ENCODE measurements around the gene ANLN. TPM values are rescaled to one million over a fixed set of nuclear protein-coding genes. Genes with fewer than 3 reads are reported as not detected.
"Not testable (repeated sequence)": the region's sequence is repeated elsewhere in the genome, so short reads cannot be mapped to it uniquely, and the experiment has no call there.

The ANLN gene
- total RNA-seq, 4 donors from 2014 or later, result 0.26 to 43.8 (median 2.9) TPM

DNA sequence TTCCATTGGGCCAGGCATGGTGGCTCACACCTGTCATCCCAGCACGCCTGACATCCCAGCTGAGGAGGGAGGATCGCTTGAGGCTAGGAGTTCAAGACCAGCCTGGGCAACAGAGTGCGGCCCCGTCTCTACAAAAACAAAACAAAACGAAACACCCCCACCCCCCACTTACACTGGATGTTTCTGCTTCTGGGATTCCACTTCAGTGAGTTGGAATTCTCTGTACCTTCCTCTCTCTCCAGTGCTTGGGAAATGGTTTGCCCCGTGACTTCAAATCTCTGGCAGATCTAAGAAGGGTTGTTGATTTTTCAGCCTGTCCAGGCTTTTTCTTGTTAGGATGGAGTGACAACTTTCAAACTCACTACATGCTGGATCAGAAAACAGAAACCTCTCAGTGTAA is 106.9 kb downstream of the ANLN start:
- H3K36me3 ChIP-seq, result no peaks in the 10 kb centered on the region
- TF ChIP-seq, protein P1, sequence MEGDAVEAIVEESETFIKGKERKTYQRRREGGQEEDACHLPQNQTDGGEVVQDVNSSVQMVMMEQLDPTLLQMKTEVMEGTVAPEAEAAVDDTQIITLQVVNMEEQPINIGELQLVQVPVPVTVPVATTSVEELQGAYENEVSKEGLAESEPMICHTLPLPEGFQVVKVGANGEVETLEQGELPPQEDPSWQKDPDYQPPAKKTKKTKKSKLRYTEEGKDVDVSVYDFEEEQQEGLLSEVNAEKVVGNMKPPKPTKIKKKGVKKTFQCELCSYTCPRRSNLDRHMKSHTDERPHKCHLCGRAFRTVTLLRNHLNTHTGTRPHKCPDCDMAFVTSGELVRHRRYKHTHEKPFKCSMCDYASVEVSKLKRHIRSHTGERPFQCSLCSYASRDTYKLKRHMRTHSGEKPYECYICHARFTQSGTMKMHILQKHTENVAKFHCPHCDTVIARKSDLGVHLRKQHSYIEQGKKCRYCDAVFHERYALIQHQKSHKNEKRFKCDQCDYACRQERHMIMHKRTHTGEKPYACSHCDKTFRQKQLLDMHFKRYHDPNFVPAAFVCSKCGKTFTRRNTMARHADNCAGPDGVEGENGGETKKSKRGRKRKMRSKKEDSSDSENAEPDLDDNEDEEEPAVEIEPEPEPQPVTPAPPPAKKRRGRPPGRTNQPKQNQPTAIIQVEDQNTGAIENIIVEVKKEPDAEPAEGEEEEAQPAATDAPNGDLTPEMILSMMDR (IDR thresholded peaks at IDR 0.05), result no peak
- no peak for TF ChIP-seq POLR2A (IDR thresholded peaks at IDR 0.05)
- no peak overlapping the region for H3K27ac ChIP-seq
- H3K27me3 ChIP-seq, result no peaks in the 10 kb centered on the region
- no peaks in the 10 kb centered on the region for H3K9me3 ChIP-seq
- H3K4me1 ChIP-seq, result no peaks in the 10 kb centered on the region
- DNase-seq, result no peak
- no peak overlapping the region for H3K4me3 ChIP-seq
- intact Hi-C loops (cut with DNase I; ENCODE audit: low total_unique reads), result no loop called here

DNA sequence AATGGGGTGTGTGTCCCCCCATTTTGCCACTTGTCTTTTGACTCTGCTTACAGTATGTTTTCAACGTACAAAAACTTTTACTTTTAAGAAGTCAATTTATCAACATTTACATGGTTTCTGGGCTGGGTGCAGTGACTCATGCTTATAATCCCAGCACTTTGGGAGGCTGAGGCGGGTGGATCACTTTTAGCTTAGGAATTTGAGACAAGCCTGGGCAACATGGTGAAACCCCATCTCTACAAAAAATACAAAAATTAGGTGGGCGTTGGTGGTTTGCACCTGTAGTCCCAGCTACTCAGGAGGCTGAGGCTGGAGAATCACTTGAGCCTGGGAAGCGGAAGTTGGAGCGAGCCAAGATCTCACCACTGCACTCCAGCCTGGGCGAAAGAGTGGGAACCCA is 107.5 kb downstream of the ANLN start:
- H3K27ac ChIP-seq; H3K4me3 ChIP-seq; H3K4me1 ChIP-seq; DNase-seq; intact Hi-C loops (cut with DNase I; ENCODE audit: low total_unique reads); H3K9me3 ChIP-seq; H3K27me3 ChIP-seq; H3K36me3 ChIP-seq: not testable (repeated sequence)

DNA sequence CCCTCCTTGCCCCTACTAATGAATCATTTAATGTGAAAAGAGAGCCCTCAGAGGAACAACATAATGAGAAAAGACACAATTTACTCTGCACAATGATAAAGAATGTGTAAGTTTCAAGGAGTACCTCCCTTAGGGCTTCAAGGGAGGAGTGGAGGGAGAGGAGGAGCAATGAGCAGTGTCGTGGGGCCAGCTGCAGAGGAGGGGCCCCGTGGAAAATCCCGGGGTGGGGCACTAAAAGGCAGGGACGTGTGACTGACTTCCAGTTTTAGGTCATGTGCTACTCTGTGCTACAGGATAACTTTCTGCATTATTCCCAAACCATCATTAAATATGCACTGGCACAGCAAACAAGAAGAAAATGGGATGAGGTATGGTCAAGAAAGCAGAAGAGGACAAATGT is 108.1 kb downstream of the ANLN start:
- Histone ChIP-seq H3K4me3 (no peak overlapping the region), H3K27me3 (no peaks in the 10 kb centered on the region), H3K27ac (no peak overlapping the region), H3K36me3 (no peaks in the 10 kb centered on the region), H3K4me1 (no peaks in the 10 kb centered on the region), H3K9me3 (no peaks in the 10 kb centered on the region)
- TF ChIP-seq POLR2A (IDR thresholded peaks at IDR 0.05), result no peak
- TF ChIP-seq, protein P1 (IDR thresholded peaks at IDR 0.05), result no peak
- DNase-seq, result no peak
- intact Hi-C loops (cut with DNase I; ENCODE audit: low total_unique reads), result no loop called here

Other genes with a start within 250 kb of the ANLN start
- gene EEPD1, start 236.6 kb upstream of the ANLN start, total RNA-seq, result 10 to 100 TPM in 3 of 4 donors, 1 to 10 TPM in 1; 1.8 to 18.4 (median 11.2) TPM